Measurements from ENCODE around the gene PPP2R2B. TPM values are rescaled to one million over a fixed set of nuclear protein-coding genes. Genes with fewer than 3 reads are reported as not detected.
"Not testable (repeated sequence)": the region's sequence is repeated elsewhere in the genome, so short reads cannot be mapped to it uniquely, and the experiment has no call there.

PPP2R2B gene
- total and polyA plus RNA-seq, 2 donors (not counting 1 experiment from before 2014, with no cell fraction given), result 0.67 to 1.5 TPM

DNA sequence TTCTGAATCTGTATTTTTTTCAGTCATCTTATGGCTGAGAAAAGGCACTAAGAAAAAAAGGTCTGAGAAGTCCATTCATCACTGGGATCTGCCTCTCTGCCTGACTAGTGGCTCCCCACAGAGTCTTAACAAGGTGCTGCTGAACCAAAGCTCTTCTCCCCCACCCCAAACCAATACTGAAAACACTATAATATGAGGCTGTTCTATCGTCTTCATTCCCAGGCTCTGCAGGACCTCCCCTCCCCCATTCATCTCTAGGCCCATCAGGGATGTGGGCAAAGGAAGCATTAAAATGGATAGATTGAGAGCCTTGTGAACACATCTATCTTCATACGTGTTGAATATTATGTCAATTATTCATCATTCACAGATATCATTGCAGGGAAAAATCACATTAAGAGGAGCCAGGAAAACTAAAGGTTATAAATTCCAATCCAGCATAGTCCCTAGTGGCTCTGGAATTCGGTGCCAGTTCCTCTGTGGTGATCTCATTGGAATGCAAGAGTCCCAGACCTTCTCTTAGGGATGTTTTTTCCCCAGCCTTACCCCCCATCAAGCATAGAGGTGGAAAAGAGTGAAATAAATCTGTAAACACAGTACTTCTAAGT is 318.2 kb downstream of the PPP2R2B start:
- Histone ChIP-seq H3K4me1 (ENCODE audit: control insufficient read depth, extremely low read depth, insufficient read depth, low read length) (no peaks in the 10 kb centered on the region), H3K36me3 (ENCODE audit: control insufficient read depth, insufficient read depth, low read length) (no peaks in the 10 kb centered on the region), H3K4me2 (ENCODE audit: extremely low read depth, insufficient read depth, low read length) (peak overlapping the region; percentile 8), H4K20me1 (ENCODE audit: control insufficient read depth, extremely low read depth, insufficient read depth, low read length) (no peaks in the 10 kb centered on the region), H2AFZ (ENCODE audit: low read length) (no peak overlapping the region), H3K4me3 (replicated peaks in 1 of 4; ENCODE audit: control extremely low read depth in 1 of 4, insufficient read depth in 1 of 4, low read depth in 3 of 4, low read length in 4 of 4) (no peak overlapping the region), H3K79me2 (ENCODE audit: control insufficient read depth, insufficient read depth, low read length) (no peaks in the 10 kb centered on the region), H3K27ac (ENCODE audit: insufficient read depth, low read length) (no peak overlapping the region), H3K9ac (ENCODE audit: insufficient read depth, low read length) (no peak overlapping the region), H3K27me3 (ENCODE audit: control insufficient read depth, insufficient read depth, low read length) (no peaks in the 10 kb centered on the region), H3K9me3 (ENCODE audit: control insufficient read depth, insufficient read depth, low read depth, low read length) (no peaks in the 10 kb centered on the region)
- no peak for TF ChIP-seq EZH2 (IDR thresholded peaks at IDR 0.05; ENCODE audit: low read length, missing control alignments)
- TF ChIP-seq, protein P1, sequence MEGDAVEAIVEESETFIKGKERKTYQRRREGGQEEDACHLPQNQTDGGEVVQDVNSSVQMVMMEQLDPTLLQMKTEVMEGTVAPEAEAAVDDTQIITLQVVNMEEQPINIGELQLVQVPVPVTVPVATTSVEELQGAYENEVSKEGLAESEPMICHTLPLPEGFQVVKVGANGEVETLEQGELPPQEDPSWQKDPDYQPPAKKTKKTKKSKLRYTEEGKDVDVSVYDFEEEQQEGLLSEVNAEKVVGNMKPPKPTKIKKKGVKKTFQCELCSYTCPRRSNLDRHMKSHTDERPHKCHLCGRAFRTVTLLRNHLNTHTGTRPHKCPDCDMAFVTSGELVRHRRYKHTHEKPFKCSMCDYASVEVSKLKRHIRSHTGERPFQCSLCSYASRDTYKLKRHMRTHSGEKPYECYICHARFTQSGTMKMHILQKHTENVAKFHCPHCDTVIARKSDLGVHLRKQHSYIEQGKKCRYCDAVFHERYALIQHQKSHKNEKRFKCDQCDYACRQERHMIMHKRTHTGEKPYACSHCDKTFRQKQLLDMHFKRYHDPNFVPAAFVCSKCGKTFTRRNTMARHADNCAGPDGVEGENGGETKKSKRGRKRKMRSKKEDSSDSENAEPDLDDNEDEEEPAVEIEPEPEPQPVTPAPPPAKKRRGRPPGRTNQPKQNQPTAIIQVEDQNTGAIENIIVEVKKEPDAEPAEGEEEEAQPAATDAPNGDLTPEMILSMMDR (conservative IDR thresholded peaks at IDR 0.05 in 1 of 2, IDR thresholded peaks at IDR 0.05 in 1 of 2; ENCODE audit: low read depth in 1 of 2, low read length in 2 of 2), result no peak
- DNase-seq (ENCODE audit: low read depth in 2 of 2), result peak in 1 of 2 donors; percentile 81

DNA sequence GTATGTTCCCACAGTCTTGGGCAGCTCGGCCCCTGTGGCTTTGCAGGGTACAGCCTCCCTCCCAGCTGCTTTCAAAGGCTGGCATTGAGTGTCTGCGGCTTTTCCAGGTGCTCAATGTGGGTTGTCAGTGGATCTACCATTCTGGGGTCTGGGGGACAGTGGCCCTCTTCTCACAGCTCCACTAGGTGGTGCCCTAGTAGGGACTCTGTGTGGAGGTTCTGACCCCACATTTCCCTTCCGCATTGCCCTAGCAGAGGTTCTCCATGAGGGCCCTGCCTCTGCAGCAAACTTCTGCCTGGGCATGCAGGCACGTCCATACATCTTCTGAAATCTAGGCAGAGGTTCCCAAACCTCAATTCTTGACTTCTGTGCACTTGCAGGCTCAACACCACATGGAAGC is 321.7 kb downstream of the PPP2R2B start:
- DNase-seq (ENCODE audit: low read depth in 2 of 2); H3K9me3 ChIP-seq (ENCODE audit: control insufficient read depth, insufficient read depth, low read depth, low read length); H3K4me2 ChIP-seq (ENCODE audit: extremely low read depth, insufficient read depth, low read length); H3K4me1 ChIP-seq (ENCODE audit: control insufficient read depth, extremely low read depth, insufficient read depth, low read length); H3K79me2 ChIP-seq (ENCODE audit: control insufficient read depth, insufficient read depth, low read length); H3K36me3 ChIP-seq (ENCODE audit: control insufficient read depth, insufficient read depth, low read length); H2AFZ ChIP-seq (ENCODE audit: low read length); H3K9ac ChIP-seq (ENCODE audit: insufficient read depth, low read length); H3K4me3 ChIP-seq (replicated peaks in 1 of 4; ENCODE audit: control extremely low read depth in 1 of 4, insufficient read depth in 1 of 4, low read depth in 3 of 4, low read length in 4 of 4); H4K20me1 ChIP-seq (ENCODE audit: control insufficient read depth, extremely low read depth, insufficient read depth, low read length); H3K27ac ChIP-seq (ENCODE audit: insufficient read depth, low read length); H3K27me3 ChIP-seq (ENCODE audit: control insufficient read depth, insufficient read depth, low read length): not testable (repeated sequence)

DNA sequence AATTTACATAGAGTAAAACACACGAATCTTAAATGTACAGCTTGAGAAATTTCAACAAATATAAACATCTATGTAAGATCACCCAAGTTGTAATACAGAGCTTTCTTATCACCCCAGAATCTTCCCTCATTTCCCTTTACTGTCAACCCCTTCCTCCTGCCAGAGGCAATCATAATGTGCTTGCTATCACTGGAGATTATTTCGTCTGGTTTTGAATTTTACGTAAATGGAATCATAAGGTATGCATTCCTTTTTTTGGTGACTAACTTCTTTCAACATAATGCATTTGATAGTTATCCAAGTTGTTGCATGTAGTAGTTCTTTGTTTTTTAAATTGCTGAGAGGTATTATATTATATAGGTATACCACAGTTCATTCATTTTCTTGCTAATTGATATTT is 325.1 kb downstream of the PPP2R2B start:
- TF ChIP-seq, protein P1 (conservative IDR thresholded peaks at IDR 0.05 in 1 of 2, IDR thresholded peaks at IDR 0.05 in 1 of 2; ENCODE audit: low read depth in 1 of 2, low read length in 2 of 2), result no peak
- TF ChIP-seq EZH2 (IDR thresholded peaks at IDR 0.05; ENCODE audit: low read length, missing control alignments), result no peak
- no peak for DNase-seq (ENCODE audit: low read depth in 2 of 2)
- no peak overlapping the region for H2AFZ ChIP-seq (ENCODE audit: low read length)
- no peaks in the 10 kb centered on the region for H3K79me2 ChIP-seq (ENCODE audit: control insufficient read depth, insufficient read depth, low read length)
- H3K27me3 ChIP-seq (ENCODE audit: control insufficient read depth, insufficient read depth, low read length), result no peaks in the 10 kb centered on the region
- H3K4me3 ChIP-seq (replicated peaks in 1 of 4; ENCODE audit: control extremely low read depth in 1 of 4, insufficient read depth in 1 of 4, low read depth in 3 of 4, low read length in 4 of 4), result no peak overlapping the region
- H3K4me2 ChIP-seq (ENCODE audit: extremely low read depth, insufficient read depth, low read length), result no peak overlapping the region
- H3K4me1 ChIP-seq (ENCODE audit: control insufficient read depth, extremely low read depth, insufficient read depth, low read length), result no peaks in the 10 kb centered on the region
- no peaks in the 10 kb centered on the region for H3K9me3 ChIP-seq (ENCODE audit: control insufficient read depth, insufficient read depth, low read depth, low read length)
- H3K27ac ChIP-seq (ENCODE audit: insufficient read depth, low read length), result no peak overlapping the region
- no peak overlapping the region for H3K9ac ChIP-seq (ENCODE audit: insufficient read depth, low read length)
- no peaks in the 10 kb centered on the region for H3K36me3 ChIP-seq (ENCODE audit: control insufficient read depth, insufficient read depth, low read length)
- H4K20me1 ChIP-seq (ENCODE audit: control insufficient read depth, extremely low read depth, insufficient read depth, low read length), result no peaks in the 10 kb centered on the region

Data from fibroblast of lung (primary cell).